ENCODE measurements around the gene SOWAHB. TPM values are rescaled to one million over a fixed set of nuclear protein-coding genes. Genes with fewer than 3 reads are reported as not detected.

SOWAHB gene
- total RNA-seq, 1 donor from 2014 or later, result 4.8 TPM

DNA sequence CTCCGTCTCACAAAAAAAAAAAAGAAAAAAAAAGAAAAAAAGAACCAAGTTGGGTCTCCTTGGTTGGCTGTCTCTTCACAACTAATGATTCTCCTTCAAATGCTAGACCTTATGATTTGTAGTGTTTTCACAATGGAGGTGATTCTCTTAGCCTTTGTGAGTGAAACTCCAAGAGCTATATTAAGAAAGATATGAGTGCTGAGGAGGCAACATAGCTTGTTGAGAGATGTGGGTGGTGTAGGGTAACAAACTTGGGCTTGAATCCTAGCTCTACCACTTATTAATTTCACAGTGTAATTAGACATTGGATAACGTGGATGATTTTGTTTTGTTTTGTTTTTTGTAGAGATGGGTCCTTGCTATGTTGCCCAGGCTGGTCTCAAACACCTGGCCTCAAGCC lies 41.2 kb upstream of the SOWAHB start:
- H3K4me3 Mint-ChIP-seq (ENCODE audit: unreplicated experiment), result no peak overlapping the region
- no peak overlapping the region for H3K27ac Mint-ChIP-seq (ENCODE audit: unreplicated experiment)
- H3K4me1 Mint-ChIP-seq (ENCODE audit: low read depth), result peaks cover 11% of the 10 kb centered on the region
- peaks cover 21% of the 10 kb centered on the region for H3K9me3 Mint-ChIP-seq (ENCODE audit: low read depth)
- H3K36me3 Mint-ChIP-seq (ENCODE audit: low read depth), result peaks cover 16% of the 10 kb centered on the region
- TF ChIP-seq, protein P1, sequence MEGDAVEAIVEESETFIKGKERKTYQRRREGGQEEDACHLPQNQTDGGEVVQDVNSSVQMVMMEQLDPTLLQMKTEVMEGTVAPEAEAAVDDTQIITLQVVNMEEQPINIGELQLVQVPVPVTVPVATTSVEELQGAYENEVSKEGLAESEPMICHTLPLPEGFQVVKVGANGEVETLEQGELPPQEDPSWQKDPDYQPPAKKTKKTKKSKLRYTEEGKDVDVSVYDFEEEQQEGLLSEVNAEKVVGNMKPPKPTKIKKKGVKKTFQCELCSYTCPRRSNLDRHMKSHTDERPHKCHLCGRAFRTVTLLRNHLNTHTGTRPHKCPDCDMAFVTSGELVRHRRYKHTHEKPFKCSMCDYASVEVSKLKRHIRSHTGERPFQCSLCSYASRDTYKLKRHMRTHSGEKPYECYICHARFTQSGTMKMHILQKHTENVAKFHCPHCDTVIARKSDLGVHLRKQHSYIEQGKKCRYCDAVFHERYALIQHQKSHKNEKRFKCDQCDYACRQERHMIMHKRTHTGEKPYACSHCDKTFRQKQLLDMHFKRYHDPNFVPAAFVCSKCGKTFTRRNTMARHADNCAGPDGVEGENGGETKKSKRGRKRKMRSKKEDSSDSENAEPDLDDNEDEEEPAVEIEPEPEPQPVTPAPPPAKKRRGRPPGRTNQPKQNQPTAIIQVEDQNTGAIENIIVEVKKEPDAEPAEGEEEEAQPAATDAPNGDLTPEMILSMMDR (IDR thresholded peaks at IDR 0.05), result no peak
- H3K27me3 Mint-ChIP-seq (ENCODE audit: low read depth), result no peaks in the 10 kb centered on the region
- no peak for DNase-seq (ENCODE audit: low spot score)

GRCh38 chr4:76931576-76932276 lies 33.8 kb upstream of the SOWAHB start:
- peaks cover 6% of the 10 kb centered on the region for H3K9me3 Mint-ChIP-seq (ENCODE audit: low read depth)
- TF ChIP-seq, protein P1 (IDR thresholded peaks at IDR 0.05), result no peak

DNA sequence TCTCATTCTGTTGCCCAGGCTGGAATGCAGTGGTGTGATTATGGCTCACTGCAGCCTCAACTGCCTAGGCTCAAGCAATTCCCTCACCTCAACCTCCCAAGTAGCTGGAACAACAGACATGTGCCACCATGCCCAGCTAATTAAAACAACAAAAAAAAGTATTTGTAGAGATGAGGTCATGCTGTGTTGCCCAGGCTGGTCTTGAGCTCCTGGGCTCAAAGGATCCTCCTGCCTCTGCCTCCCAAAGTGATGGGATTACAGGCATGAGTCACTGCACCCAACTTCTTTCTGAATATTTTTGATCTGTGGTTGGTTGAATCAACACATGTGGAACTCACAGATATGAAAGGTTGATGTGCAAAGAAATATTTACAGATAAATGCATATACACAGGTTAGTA lies 33.1 kb upstream of the SOWAHB start:
- Mint-ChIP-seq H3K36me3 (ENCODE audit: low read depth) (no peaks in the 10 kb centered on the region), H3K4me3 (ENCODE audit: unreplicated experiment) (no peak overlapping the region), H3K27ac (ENCODE audit: unreplicated experiment) (no peak overlapping the region), H3K27me3 (ENCODE audit: low read depth) (no peaks in the 10 kb centered on the region), H3K9me3 (ENCODE audit: low read depth) (no peaks in the 10 kb centered on the region), H3K4me1 (ENCODE audit: low read depth) (no peaks in the 10 kb centered on the region)
- TF ChIP-seq, protein P1 (IDR thresholded peaks at IDR 0.05), result no peak
- DNase-seq (ENCODE audit: low spot score), result no peak

More at GRCh38 chr4:76931576-76932276, 33.8 kb upstream of the SOWAHB start:
- no peak overlapping the region for H3K27ac Mint-ChIP-seq (ENCODE audit: unreplicated experiment)
- no peak for DNase-seq (ENCODE audit: low spot score)
- no peaks in the 10 kb centered on the region for H3K27me3 Mint-ChIP-seq (ENCODE audit: low read depth)
- no peaks in the 10 kb centered on the region for H3K4me1 Mint-ChIP-seq (ENCODE audit: low read depth)
- H3K36me3 Mint-ChIP-seq (ENCODE audit: low read depth), result no peaks in the 10 kb centered on the region
- H3K4me3 Mint-ChIP-seq (ENCODE audit: unreplicated experiment), result no peak overlapping the region

DNA sequence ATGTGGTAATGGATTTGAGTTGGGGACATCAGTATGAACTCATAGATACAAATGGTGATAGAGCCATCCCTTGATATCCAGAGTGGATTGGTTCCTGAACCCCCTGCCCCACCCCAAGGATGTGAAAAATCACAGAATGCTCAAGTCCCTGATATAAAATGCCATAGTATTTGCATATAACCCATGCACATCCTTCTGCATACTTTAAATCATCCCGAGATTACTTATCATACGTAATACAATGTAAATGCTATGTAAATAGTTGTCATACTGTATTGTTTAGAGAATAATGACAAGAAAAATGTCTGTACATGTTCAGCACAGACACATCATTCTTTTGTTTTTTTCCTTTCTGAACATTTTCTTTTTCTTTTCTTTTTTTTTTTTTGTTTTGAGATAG lies 32.7 kb upstream of the SOWAHB start:
- no peak overlapping the region for H3K4me3 Mint-ChIP-seq (ENCODE audit: unreplicated experiment)
- H3K36me3 Mint-ChIP-seq (ENCODE audit: low read depth), result no peaks in the 10 kb centered on the region
- TF ChIP-seq, protein P1 (IDR thresholded peaks at IDR 0.05), result no peak
- no peaks in the 10 kb centered on the region for H3K27me3 Mint-ChIP-seq (ENCODE audit: low read depth)
- no peaks in the 10 kb centered on the region for H3K9me3 Mint-ChIP-seq (ENCODE audit: low read depth)
- DNase-seq (ENCODE audit: low spot score), result no peak
- H3K4me1 Mint-ChIP-seq (ENCODE audit: low read depth), result no peaks in the 10 kb centered on the region
- no peak overlapping the region for H3K27ac Mint-ChIP-seq (ENCODE audit: unreplicated experiment)

DNA sequence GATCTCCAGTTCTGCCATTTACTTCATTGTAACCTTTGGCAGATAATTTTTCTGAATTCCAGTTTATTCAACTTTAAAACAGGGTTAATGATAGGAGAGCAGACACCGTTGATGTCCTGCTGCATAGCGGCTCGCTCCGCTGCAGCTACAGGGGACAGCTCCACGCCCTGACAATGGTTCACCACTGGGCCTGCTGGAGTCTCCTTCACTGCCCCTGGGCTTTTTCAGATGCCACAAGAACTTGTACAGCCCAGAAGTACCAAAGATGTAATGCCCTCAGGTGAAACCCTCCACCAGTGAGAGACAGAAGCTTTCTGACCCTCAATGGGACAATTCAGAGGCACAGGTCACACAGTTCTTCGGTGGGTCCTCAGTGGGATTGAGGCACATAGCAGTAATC lies 28.9 kb upstream of the SOWAHB start:
- TF ChIP-seq, protein P1 (IDR thresholded peaks at IDR 0.05), result no peak
- no peak overlapping the region for H3K4me3 Mint-ChIP-seq (ENCODE audit: unreplicated experiment)

More for the DNA sequence above, 28.9 kb upstream of the SOWAHB start:
- DNase-seq (ENCODE audit: low spot score), result no peak
- no peak overlapping the region for H3K27ac Mint-ChIP-seq (ENCODE audit: unreplicated experiment)
- H3K4me1 Mint-ChIP-seq (ENCODE audit: low read depth), result no peaks in the 10 kb centered on the region
- H3K9me3 Mint-ChIP-seq (ENCODE audit: low read depth), result no peaks in the 10 kb centered on the region
- no peaks in the 10 kb centered on the region for H3K27me3 Mint-ChIP-seq (ENCODE audit: low read depth)
- no peaks in the 10 kb centered on the region for H3K36me3 Mint-ChIP-seq (ENCODE audit: low read depth)

Measured in chondrocyte (in vitro differentiated cells).